Activated CD8-positive, alpha-beta memory T cell treated with anti-CD3 and anti-CD28 coated beads for 24 hours (primary cell): ENCODE data around the gene FOXO4.
"Not testable (repeated sequence)": the region's sequence is repeated elsewhere in the genome, so short reads cannot be mapped to it uniquely, and the experiment has no call there.

Experiments
- DNase-seq: peaks from one replicate; pipeline ENCODE4 v3.0.0-alpha.2; 2020

FOXO4 gene, protein sequence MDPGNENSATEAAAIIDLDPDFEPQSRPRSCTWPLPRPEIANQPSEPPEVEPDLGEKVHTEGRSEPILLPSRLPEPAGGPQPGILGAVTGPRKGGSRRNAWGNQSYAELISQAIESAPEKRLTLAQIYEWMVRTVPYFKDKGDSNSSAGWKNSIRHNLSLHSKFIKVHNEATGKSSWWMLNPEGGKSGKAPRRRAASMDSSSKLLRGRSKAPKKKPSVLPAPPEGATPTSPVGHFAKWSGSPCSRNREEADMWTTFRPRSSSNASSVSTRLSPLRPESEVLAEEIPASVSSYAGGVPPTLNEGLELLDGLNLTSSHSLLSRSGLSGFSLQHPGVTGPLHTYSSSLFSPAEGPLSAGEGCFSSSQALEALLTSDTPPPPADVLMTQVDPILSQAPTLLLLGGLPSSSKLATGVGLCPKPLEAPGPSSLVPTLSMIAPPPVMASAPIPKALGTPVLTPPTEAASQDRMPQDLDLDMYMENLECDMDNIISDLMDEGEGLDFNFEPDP

DNA sequence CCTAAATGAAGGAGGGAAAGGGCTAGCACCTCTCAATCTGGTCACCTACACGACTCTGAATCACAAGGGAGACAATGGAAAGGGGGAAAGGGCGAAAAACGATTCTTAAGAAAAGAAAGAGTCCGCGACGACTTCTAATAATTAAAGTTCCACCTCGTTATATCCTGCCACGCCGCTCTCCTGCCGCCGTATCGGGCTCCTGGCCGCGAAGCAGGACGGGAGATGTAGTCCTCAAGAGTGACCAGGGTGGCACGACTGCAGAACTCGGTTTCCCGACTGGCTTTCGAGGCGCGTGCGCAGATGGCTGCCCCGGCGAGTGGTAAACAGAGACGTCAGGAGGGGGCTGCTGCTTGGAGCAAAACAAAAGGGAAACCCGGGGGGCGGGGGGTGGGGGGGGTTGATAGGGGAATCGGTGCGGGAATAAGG is at the start of gene FOXO4:
Gene FOXO4, plus strand, starts transcription at position 297 of the 426 bp plus-strand sequence. CDS start 678 bp downstream, outside the sequence.
- peak; percentile 91 for DNase-seq

DNA sequence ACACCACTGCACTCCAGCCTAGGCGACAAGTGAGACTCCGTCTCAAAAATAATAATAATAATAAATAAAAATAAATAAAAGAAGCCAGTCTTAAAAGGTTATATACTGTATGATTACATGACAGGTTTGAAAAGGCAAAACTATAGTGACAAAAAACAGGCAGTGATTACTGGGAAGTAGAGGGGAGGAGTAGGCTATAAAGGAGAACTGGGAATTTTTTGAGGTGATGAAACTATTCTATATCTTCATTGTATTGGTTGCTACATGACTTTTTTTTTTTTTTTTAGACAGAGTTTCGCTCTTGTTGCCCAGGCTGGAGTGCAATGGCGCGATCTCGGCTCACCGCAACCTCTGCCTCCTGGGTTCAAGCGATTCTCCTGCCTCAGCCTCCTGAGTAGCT is 47.8 kb upstream of the FOXO4 start:
- not testable (repeated sequence) for DNase-seq

GRCh38 chrX:71052721-71053120 is 42.9 kb upstream of the FOXO4 start:
- DNase-seq = no peak

GRCh38 chrX:71053217-71053621 is 42.4 kb upstream of the FOXO4 start:
- DNase-seq = no peak

- DNase-seq = no peak
Observed at GRCh38 chrX:71056867-71057266, 38.8 kb upstream of the FOXO4 start.

- no peak for DNase-seq
Observed at GRCh38 chrX:71057848-71058530, 37.7 kb upstream of the FOXO4 start.

GRCh38 chrX:71060127-71060526 is 35.5 kb upstream of the FOXO4 start:
- DNase-seq = no peak

GRCh38 chrX:71067089-71067488 is 28.6 kb upstream of the FOXO4 start:
- no peak for DNase-seq

DNA sequence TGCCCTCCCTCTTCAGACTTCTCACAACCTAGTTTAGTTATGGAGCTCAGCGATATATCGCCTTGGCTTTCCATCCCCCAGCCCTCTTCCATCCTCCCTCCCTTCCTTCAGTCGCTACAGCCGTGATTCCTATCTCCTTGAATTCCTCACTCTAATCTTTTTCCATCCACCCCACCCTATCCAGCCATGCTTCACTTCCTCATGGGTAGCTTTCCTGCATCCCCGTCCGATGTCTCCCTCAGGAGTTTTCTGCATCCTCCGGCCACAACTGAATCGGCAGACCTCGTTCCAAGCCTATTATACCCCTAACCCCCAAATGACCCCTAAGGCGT is 28.0 kb upstream of the FOXO4 start:
- DNase-seq = no peak

- DNase-seq = peak; percentile 90
Observed at GRCh38 chrX:71068044-71068918, 27.4 kb upstream of the FOXO4 start, which contains the start of gene SNX12. Gene SNX12, minus strand, starts transcription at chrX:71068334. Its CDS starts 28 bp downstream, at chrX:71068306.

GRCh38 chrX:71070531-71070930 is 25.1 kb upstream of the FOXO4 start:
- DNase-seq = no peak

- no peak for DNase-seq
Observed at GRCh38 chrX:71081330-71082123, 14.1 kb upstream of the FOXO4 start.

DNA sequence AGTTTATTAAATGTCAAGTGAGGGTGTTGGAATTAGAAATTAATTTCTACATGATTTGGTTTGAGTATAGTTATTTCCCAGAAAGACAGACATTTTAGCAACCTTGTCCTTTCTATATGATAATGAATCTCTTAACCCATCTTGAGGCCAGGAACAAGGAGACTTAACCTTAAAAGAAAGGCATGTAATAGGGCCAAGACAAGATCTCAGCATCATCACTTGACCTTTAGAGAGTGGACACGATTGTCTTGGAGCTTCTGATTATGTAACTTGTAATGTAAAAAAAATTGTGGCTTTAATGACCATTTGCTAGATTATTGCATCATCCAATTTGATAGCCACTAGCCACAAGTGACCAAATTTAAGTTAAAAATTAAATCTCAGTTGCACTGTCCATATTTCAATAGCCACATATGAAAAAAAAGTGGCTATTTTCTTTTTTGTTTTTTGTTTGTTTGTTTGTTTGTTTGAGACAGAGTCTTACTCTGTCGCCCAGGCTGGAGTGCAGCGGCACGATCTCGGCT is 13.5 kb upstream of the FOXO4 start:
- DNase-seq = no peak

GRCh38 chrX:71082822-71083221 is 12.8 kb upstream of the FOXO4 start:
- no peak for DNase-seq

DNA sequence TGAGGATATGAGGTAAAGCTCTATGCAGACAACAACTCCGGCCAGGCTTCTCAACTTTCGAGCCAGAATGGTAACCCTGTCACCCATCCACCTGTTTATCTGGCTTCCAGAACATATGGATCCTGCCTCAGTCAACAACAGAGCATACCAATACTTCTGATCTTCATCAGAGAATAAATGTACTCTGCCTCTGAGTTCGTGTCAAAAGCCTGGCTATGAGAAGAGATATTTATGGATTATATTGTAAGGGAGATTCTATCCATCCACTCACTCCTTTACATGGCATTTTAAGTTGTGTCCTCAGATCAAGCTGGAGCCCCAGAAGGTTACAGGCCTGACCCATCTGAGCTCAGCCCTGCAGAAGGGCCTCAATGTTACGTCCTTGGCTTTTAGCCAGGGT is 9.8 kb upstream of the FOXO4 start:
- no peak for DNase-seq

DNA sequence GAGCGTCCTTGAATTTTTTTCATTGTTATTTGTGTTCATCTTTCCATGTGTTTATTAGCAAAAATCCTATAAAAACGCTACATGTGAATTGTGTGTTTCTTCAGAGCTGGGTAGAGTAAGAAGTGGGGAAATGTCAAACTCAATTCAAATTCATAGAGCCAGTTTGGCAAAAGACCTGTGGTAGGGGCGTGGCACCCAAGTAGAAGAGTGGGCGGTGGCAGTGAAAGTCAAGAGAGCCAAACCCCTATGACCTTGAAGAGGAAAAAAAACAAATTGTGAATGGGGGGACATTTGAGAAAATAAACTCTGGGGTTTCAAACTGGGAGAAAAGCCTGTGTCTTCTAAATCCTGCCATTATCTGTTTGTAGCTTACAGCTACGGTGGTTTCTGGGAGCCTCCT is 4.4 kb upstream of the FOXO4 start:
- no peak for DNase-seq

DNA sequence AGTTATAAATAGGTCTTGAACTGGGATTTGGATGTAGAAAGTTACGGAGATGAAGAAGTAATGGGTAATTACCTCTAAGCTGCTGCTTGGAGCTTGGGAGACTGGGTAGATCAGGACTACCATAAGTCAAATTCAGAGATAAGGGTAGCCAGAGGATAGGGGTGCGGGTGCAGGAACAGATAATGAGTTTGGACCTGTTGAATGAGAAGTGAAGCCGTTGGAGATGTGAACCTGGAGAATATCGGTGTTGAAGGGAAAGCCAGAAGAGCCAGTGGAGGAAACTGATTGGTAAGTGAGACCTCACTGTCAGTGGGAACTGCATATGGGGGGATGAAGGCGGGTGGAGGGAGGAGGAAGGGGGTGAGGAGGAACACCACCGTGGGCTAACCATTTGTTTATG is 618 bp upstream of the FOXO4 start:
- no peak for DNase-seq

DNA sequence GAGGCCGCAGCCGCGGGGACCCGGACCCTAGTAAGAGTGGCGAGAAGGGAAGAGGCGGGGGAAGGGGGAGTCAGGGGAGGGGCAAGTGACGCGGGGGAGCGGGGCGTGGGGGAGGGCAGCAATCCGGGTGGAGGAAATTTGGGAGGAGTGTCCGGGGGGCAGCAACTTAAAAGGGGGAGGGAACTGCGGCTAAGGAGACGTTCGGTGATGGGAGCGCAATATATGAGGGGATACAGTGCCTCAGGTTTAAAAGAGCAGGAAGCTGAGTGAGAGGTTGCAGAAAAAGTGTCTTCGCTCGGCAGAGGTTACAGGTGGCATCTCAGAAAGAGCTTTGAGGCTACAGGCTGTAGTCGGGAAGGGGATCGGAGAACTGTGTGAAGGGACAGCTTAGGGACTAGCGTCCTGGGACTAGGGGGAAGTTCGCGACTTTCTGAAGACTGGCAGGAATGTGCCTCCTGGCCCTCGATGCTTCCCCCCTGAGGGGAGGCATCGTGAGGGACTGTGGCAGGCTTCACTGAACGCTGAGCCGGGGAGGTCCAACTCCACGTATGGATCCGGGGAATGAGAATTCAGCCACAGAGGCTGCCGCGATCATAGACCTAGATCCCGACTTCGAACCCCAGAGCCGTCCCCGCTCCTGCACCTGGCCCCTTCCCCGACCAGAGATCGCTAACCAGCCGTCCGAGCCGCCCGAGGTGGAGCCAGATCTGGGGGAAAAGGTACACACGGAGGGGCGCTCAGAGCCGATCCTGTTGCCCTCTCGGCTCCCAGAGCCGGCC is 519 bp downstream of the FOXO4 start:
- no peak for DNase-seq

DNA sequence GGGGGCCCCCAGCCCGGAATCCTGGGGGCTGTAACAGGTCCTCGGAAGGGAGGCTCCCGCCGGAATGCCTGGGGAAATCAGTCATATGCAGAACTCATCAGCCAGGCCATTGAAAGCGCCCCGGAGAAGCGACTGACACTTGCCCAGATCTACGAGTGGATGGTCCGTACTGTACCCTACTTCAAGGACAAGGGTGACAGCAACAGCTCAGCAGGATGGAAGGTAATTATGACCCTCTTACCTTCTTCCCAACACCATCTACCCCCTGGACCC is 1.0 kb downstream of the FOXO4 start:
- DNase-seq = no peak

- peak; percentile 87 for DNase-seq
Observed at GRCh38 chrX:71098302-71098701, 2.7 kb downstream of the FOXO4 start.

DNA sequence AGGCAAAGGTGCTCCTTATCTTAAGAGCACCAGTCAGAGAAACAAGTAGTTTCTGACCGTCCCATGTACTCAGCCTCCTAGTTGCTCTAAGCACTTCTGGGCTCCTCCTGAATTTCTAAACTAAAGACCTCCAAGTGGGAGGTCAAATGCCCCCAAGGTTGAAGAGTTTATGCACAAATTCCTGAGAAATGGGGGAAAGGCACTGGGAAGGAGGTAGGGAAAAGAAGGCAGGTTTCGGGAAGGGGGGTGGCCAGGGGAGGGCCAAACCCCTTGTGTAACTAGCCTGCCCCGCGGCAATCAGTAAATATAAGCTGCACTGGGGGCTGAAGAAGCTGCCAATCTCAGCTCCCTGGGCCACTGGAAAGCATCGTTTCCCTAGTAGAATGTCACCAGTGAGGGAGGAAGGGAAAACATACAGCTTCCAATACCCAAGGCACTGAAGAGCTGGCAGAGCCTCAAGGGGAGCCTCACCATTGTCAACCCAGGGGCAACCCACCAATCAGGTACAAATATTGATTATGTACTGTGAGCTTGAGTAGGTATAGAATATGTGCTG is 3.4 kb downstream of the FOXO4 start:
- DNase-seq = no peak
